HEK293T (cell line): Measurements from ENCODE around the gene BNIP5.

Source experiments
- ARNT ChIP-seq: fragments of 450-650 bp; IDR thresholded peaks from 2 replicates; pipeline ENCODE4 v1.6.1; 2017; ENCODE audit warnings: mild to moderate bottlenecking
- FOXA1 ChIP-seq: fragments of 450-650 bp; IDR thresholded peaks from 2 replicates; pipeline ENCODE4 v1.6.1; 2016; ENCODE audit warnings: mild to moderate bottlenecking
- HDGF ChIP-seq: fragments of 450-650 bp; IDR thresholded peaks from 2 replicates; pipeline ENCODE4 v1.6.1; 2017; ENCODE audit warnings: antibody characterized with exemption, borderline replicate concordance
- ZNF384 ChIP-seq: fragments of 450-650 bp; IDR thresholded peaks from 2 replicates; pipeline ENCODE4 v1.6.1; 2016

- TF ChIP-seq ARNT = no peak
- TF ChIP-seq FOXA1 = no peak
- TF ChIP-seq ZNF384 = no peak
- TF ChIP-seq HDGF = no peak
Observed at GRCh38 chr6:36335465-36336207, 1.1 kb downstream of the BNIP5 start.
